Kidney tubule cell (primary cell): ENCODE results near the gene HSD17B1.
"Not testable (repeated sequence)": the region's sequence is repeated elsewhere in the genome, so short reads cannot be mapped to it uniquely, and the experiment has no call there.

Experiments
- DNase-seq: peaks from one replicate; pipeline ENCODE4 v3.0.0-alpha.2; 2018; ENCODE audit warnings: low spot score

The HSD17B1 gene, protein sequence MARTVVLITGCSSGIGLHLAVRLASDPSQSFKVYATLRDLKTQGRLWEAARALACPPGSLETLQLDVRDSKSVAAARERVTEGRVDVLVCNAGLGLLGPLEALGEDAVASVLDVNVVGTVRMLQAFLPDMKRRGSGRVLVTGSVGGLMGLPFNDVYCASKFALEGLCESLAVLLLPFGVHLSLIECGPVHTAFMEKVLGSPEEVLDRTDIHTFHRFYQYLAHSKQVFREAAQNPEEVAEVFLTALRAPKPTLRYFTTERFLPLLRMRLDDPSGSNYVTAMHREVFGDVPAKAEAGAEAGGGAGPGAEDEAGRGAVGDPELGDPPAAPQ

DNA sequence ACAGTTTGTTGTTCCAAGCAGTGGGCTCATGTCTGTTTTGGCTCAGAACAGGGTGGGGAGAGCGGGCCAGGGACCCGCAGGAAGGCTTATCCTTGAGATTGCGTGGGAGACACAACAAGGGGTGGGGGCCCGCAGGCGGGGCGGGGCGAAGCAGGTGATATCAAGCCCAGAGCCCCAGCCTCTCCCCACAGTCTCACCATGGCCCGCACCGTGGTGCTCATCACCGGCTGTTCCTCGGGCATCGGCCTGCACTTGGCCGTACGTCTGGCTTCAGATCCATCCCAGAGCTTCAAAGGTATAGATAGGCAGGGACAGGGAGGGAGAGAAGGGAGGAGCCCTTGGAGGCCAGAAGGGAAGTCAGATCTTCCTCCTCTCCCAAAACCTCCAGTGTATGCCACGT is at the start of gene HSD17B1:
HSD17B1 (plus strand) TSS at position 188 of the 400 bp plus-strand sequence; CDS start at position 199, 11 bp downstream.
- not testable (repeated sequence) for DNase-seq

DNA sequence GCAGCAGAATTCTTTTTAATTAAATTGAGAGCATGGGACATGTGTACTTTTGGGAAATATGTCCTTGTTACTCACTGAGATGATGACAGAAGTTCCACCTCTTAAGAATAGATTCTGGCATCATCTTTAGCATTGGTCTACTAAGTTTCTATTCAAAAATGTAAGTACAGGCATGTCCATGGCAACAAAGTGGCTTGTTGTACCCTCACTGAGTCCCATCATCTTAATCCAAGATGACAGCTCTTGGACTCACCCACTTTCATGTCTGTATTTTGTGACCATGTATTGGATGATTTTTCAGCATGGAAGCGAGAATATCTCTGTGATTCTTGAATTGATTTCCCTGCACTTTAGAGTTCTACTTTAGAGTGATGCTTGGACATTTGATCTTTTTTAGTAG is 49.8 kb upstream of the HSD17B1 start:
- no peak for DNase-seq

DNA sequence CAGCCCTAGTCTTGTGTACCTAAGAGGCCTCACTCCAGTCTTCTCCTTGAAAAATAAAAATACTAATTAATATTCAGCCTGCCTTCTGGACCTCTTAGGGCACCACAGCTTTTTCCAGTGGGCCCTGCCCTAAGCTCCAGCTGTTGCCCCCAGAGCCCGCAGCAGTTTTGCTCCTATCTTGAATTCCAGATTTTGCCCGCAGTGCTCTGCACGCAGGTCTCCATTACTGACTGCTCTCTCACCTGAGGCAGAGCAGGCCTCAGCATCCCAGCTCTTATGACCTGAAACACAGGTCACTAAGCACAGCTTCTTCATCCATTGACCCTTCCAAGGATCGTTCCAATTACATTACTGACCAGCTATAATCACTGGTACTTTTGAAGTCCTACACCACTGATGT is 45.1 kb upstream of the HSD17B1 start:
- no peak for DNase-seq

DNA sequence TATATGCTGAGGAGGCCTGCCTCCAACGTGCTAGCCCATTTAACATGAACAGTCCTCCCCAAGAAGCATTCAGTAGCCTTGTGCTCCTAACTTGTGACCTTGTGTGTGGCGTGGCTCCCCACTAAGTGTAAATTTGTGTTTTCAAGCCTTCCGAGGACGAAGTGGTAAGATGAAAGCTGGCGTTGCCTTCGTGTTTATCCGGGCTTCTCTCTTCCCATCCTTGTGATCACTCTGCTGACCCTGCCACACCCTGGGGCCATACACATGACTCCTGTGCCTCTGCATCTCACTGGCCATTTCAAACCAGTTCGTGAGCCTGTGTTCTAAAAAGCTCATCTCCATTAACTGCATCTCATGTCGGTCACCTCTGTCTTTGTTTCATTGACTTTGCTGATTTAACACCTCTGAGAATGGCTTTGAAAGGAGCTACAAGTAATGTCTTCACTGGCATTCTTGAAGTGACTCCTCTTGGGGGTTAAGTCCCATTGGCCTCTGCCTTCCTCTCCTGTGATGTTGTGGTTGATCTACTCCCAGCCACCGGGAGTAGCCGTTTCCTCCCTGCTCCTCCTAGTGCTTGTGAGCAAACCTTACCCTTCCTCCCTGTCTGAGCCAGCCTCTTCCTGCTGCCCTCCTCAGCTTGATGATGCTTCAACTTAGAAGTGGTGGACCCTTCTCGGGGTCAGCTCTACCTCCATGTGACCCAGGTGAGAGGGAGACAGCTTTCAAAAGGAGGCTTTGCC is 44.1 kb upstream of the HSD17B1 start:
- no peak for DNase-seq

DNA sequence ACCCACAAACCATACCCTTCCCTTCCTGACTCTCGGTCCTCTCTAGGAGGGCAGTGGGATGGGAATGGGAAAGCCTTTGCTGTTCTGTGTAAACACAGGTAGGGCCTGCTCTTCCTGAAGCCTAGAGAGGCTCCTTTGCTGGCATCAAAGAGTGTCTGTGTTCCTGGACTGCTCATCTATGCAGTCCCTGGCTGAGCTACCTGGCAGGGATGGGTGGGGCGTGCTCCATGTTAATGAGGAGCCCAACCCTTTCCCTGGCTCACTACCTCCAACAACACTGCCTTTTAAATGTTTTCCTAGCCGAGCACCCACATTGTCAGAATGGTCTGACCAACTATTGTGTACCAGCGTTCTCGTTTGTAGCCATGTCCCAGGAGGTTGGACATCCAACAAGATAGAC is 43.3 kb upstream of the HSD17B1 start:
- no peak for DNase-seq

DNA sequence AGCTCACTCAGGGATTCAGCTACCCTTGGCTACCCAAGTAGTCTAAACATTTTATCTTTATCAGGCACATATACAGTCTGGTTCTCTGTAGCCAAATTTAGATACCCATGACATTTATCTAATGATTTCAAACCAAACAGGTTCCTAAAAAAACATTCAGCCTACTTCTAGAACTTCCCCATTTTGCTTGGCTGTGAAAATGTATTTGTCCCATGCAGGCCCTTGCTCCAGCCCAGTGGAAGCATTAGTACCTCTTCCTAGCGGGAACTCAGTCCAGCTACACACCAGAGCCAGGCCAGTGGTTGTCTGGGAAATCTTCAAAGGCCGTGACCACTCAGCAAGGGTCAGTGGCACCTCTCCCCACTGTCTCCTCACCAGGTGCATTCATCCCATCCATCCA is 42.9 kb upstream of the HSD17B1 start:
- no peak for DNase-seq

DNA sequence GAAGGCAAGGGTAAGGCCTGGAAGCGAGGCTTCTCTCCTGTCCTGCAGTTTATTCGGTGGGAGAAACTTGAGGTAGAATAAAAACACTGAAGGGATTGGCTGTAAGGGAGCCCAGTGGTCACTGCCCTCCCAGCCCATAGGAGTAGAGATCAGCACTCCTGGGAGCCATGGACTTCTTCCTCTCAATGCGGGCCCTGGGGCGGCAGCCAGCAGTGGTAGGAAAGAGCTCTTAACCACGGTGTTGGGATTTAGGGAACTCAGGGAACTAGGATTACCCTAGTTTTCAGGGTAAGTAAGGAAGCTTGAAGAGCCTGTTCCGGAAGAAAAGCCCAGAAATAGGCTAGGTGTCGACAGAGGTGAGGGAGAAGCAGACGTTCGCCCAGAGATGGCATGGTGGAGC is 40.5 kb upstream of the HSD17B1 start:
- no peak for DNase-seq

DNA sequence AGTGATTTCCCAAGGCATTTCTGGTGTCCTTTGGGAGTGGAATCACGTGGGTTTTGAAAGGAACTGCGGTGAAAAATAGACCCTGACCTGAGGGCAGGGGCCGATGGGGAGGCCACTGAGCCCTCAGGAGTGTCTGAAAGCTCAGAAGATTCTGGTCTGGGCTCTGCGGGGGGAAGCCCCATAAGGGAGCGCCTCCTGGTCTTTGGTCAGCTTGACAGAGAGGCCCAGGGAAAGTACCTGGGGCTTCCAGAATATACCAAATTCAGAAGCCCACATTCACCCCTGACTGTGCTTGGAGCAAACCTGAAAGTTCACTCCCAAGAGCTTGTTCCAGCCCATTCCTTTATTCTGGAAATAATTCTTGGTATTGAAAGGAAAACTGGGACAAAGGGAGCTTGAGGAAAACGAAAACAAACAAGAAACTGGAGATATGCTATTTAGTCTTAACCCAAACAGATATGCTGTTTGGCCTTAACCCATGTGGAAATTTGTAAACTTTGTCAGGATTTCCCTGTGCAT is 39.9 kb upstream of the HSD17B1 start:
- DNase-seq, result no peak

DNA sequence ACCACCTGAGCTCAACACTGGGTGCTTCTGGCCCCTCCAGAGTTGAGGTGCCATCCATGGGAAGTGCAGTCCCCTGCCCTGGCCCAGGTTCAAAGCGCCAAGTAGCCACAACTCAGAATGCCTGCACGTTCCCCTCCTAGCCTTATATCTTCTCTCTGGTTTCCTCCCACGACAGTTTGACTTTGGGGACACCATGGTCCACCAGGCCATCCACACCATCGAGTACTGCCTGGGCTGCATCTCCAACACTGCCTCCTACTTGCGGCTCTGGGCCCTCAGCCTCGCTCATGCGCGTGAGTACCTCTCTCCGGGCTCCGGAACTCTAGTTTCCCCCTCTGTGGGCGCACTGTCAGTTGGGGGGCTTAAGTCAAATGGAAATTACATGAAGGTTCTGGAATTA is 39.0 kb upstream of the HSD17B1 start:
- no peak for DNase-seq

DNA sequence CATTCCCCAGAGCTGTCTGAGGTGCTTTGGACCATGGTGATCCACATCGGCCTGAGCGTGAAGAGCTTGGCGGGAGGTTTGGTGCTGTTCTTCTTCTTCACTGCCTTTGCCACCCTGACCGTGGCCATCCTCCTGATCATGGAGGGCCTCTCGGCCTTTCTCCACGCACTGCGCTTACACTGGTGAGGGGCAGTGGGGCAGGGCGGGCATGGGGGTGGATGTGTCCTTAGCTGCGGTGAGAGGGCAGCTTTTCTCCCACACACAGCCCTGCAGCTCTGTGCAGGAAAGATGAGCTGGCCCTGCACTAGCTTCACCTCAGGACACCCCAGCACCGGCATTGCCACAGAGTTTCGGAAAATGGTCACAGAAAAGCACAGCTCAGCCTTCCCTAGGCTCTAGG is 38.4 kb upstream of the HSD17B1 start:
- no peak for DNase-seq

DNA sequence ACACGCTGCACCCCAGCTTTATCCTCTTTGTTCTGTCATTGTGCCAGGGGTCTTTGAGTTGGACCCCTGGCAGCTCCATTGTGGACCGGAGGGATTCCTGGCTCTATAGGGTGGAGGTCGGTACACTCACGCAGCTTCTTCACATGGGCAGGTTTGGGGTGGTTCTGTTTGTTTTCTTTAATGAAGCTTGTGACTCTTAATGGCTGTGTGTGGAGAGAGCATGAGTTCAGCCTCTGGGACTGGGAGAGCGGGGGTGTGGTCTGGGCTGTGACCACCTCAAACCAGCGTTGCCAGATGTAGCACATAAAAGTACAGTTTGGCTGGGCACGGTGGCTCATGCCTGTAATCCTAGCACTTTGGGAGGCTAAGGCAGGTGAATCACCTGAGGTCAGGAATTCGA is 37.9 kb upstream of the HSD17B1 start:
- peak; percentile 23 for DNase-seq

DNA sequence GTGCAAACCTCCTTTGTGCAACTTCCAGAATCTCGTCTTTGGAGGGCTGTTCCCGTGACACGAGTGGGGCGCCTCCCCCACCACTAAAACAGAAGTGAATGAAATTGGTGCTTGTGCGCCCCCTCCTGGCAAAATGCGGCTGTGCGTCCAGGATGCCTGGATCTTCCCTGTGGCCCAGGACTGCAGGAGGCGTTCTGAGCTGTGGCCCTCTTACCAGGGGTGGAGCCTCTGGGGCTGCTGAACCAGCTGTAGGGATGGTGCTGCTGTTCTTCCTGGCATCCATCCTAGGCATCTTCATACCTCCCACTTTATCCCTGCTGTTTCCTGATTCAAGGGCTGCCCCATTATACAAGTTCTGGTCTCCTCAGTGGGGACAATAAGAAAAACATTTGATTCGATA is 35.2 kb upstream of the HSD17B1 start:
- peak; percentile 83 for DNase-seq

DNA sequence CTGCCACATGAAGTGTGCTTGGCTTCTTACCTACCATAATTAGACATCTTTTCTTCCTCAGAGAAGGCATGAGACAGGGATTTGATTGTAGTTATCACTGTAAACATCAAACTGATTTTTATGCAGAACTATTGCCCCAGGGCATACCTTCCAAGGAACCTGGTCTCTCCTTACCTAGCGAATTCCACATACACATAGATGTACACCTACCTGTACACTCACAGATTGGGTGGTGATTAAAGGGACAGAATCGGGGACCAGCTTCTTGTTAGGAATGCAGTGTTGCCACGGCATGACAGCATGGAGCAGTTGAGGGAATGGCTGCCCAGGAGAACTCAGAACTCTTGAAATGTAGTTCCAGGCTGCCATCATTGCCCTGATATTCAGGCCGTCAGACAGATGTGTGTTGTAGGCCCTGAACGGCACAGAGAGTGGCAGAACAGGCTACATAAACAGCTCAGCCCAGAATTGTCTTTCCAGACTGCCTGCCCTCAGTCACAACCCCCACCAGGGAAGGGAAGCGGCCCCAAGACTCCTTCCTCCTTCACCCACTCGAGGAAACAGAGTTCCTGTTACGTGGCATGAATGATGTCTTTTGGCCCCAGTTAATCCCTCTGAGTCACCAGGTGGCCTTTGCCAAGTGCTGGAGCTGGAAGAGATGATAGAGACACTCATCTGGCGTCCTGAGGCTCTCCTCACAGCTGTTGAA is 34.5 kb upstream of the HSD17B1 start:
- peak; percentile 94 for DNase-seq

DNA sequence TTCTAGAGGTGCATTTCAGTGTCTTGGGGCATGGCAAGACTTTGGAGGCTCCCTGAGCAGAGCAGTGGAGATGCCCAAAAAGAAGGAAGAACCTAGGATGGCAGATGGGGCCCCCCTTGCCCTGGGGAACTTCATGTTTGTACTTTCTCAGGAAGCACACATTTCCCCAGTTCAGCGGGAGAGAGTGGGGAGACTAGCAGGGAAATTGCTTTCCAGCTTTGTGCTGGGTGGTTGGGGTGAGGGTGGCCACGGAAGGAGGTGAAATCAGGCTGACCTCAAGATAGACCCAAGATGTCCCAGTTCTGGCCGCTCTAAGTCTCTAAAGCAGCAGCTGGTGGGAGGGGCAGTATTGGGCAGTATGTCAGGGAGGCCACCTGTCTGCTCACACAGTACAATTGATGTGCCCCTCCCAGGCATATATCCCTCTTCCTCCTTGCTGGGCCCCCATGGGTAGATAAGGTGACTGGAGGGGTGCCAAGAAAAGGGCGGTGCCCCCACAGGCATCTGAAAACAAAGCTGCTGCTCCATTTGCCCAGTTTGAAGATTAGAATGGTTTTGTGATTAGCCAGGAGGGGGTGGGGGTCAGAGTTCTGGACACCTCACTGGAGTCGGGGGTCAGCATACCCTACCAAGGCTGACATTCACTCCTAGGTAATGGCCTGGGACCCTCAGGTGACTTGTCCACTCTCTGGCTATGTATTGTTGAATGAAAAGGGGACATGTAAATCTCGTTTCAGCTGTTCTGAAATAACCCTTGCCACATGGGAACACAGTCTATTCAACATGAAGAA is 33.8 kb upstream of the HSD17B1 start:
- DNase-seq, result peak; percentile 38

DNA sequence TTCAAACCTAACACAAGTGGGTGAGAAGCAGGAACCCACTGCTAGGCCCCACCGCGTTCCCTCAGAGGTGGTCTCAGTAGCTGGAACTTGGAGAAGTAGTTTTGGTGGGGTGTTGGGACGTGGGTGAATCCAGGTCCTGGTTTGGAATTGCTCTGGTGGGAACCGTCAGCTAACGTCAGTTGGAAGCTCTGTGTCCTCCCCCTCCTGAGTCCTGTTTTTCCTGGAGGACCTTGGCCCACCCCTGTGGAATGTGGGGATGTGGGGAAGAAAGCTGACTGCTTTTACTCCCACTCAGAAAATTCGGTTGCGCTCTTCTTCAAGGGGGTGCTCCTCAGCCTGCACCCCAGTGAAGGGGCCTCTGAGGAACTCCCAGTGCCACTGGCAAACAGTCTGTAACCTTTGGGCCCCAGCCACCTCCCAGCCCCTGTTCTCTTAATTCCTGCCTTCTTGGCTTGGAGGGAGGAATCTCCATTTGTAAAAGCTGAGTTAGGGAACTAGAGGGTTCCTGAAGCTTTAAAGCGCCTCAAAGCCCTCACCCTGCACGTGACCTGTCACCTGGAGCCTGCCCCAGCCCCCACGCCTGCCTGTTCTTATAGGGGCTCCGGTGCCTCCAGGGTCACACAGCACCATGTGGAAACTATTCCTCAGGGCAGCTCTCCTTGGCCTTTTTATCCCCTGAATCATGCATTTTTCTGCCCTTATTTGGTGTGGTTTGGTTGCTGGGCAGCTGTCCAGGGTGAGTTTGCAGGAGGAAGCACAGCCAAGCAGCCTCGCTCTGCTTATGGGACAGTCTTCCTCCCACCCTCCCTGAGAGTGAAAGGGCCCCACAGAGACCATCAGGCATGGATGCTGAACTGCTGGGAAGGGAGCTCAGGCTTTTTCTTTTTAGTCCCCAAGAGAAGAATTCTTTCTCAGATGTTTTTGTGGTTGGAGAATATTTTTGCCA is 32.9 kb upstream of the HSD17B1 start:
- peak; percentile 98 for DNase-seq

DNA sequence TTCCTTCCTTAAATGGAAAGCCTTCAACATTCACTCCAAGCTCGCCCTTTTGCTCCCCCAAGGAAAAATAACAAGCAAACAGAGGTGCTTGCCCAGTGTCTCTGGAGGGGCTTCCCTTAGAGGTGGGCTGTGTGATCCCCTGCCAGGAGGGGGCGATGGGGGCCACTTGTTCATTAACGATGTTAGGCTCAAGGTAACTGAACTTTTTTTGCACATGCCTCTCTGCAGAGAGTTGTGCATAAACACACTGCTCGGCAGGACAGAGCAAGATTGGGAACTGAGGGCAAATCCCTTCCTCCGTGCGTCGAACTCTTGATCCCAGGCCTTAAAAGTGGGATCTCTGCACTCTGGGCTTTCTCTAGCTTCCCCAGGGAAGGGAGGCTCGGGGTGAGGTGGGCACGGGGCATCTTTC is 32.2 kb upstream of the HSD17B1 start:
- DNase-seq, result no peak

DNA sequence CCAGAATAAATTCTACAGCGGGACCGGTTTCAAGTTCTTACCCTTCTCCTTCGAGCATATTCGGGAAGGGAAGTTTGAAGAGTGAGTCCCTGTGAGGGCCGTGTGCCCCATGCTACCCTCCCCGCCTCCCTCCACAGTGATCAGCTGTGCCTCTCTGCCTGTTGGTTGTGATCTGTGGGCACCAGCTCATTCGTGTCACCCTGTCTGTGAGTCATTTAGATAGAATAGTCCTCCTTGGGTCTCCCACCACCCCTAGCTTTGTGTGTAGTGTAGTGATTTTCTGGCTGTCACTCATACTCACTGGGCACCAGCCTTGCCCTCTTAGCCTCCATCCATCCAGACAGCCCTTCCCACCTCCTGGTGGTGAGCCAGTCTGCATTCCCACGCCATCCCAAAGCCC is 31.7 kb upstream of the HSD17B1 start:
- DNase-seq, result peak; percentile 39

DNA sequence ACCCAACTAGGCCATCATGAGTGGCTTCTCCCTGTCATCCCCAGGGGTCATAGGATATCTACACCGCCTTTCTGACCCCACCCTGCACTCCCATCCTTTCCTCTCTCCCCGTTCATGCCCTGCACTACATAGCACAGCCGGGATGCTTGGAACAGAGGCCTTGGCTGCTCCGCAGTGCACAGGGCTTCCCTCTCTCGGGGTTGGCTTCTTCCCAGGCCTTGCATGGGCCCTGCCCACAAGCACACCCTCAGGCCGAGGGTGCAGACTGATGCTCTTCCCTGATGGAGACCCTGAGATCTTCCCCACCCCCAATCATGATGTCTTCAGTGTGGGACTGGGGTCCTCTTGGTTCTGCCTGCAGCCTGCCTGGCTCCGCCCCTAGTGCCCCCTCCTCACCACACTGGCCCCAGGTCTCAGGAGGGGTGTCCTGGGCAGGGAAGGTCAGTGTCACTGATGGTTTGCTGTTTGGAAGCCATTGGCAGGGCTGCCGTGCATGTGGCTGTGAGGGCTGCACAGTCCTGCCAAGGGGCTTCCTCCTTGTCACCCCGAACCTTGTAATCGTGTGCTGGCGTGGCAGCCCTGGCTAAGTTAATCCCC is 31.0 kb upstream of the HSD17B1 start:
- DNase-seq, result no peak

DNA sequence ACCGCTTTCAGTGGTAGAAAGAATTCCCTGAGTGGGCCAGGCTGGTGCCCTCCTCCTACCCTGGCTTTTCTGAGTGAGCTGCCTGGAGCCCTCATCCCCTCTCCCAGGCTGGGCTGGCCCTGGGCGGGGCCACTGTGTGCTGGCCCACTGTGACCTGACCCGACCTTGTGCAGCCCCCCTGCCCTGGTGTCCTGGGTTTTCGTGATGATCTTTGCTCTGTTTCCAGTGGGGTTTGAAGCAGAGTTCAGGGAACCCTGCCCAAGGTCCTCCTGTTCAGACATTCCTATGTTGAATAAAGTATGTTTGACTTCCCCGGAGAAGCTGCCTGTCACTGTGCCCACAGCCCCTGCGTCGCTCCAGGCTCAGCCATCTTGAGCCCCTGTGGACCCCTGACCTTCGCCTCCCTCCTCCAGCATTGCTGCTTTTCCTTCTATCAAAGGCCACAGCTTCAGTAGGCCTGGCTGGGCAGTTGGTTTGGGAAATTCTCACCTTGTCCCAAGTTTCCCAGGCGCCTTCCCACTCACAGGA is 30.4 kb upstream of the HSD17B1 start:
- no peak for DNase-seq

DNA sequence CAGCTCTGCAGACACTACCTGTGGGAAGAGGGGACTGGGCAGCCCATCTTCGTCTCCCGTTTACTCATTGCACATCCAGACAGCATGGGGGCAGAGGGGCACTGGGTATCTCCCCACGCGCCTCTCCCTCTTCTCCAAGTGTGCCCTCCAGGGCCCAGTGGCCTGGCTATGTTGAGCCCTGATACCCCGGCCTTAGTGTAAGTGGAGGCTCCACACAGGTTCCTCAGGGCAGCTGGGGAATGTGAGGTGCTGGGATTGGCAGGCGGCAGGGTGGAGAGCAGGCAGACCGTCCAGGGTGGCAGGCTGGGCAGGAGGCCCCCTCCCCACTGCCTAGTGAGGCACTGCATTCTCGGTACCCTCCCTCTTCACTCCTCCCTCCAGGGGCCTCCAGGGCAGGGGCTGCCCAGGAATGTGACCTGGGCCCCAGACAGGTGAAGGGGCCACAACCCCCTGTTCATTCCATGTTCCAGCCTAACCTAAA is 29.9 kb upstream of the HSD17B1 start:
- DNase-seq, result no peak
